Measurements from ENCODE around the gene HINT2.

GRCh38 chr9:35783418-35783817 lies 31.4 kb downstream of the HINT2 start:
- TF ChIP-seq, protein P1, sequence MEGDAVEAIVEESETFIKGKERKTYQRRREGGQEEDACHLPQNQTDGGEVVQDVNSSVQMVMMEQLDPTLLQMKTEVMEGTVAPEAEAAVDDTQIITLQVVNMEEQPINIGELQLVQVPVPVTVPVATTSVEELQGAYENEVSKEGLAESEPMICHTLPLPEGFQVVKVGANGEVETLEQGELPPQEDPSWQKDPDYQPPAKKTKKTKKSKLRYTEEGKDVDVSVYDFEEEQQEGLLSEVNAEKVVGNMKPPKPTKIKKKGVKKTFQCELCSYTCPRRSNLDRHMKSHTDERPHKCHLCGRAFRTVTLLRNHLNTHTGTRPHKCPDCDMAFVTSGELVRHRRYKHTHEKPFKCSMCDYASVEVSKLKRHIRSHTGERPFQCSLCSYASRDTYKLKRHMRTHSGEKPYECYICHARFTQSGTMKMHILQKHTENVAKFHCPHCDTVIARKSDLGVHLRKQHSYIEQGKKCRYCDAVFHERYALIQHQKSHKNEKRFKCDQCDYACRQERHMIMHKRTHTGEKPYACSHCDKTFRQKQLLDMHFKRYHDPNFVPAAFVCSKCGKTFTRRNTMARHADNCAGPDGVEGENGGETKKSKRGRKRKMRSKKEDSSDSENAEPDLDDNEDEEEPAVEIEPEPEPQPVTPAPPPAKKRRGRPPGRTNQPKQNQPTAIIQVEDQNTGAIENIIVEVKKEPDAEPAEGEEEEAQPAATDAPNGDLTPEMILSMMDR (IDR thresholded peaks at IDR 0.05; ENCODE audit: low read depth, low read length), result no peak
- no peak for TF ChIP-seq EZH2phosphoT487 (IDR thresholded peaks at IDR 0.05; ENCODE audit: low read depth)

Data from OCI-LY3 (cell line).